HG03039 (cell line): ENCODE data around the gene PPP2R2C.

ENCODE experiments used
- ATAC-seq: cut with Tn5 transposase; IDR thresholded peaks from one replicate; pipeline ENCODE4 v1.9.1; 2021; ENCODE audit warnings: mild to moderate bottlenecking, moderate library complexity; ENCODE audit not compliant: unreplicated experiment

The PPP2R2C gene

DNA sequence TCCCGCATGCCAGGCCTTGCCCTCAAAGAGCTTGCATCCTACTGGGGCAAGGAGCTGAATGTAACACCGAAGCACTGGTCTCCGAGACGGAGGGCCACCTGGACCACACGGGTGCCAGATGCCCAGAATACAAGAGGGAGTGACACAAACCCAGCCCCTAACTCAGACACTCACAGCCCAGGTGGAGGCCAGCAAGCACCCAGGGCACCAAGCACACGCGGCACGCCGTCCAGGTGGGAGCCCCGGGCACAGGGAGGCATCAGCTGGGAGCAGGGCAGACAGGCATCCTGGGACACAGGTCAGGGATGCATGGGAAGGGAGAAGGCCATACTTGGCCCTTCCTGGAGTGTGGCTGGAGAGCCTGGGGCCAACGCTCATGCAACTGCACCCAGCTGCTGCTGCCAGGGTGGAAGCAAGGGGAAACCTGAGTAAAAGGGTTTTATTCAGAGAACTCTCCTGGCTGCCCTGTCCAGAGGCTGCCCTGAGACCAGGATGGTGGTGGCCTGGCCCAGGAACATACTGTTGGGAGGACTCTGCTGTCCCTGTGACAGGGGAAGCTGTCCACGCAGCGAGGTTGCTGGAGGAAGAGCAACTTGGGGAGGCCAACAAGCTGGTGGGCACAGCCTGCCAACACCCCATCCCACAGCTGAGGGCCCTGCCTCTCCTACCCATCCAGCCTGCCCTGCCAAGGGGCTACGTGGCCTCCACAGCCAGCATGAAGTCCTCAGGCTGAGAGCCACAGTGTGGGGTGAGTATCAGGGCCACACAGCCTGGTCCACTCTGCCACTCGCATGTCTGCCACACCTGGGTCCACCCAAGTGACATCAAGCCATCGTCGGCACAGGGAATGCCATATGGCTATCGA, 22.2 kb upstream of the PPP2R2C start:
- ATAC-seq, result no peak

DNA sequence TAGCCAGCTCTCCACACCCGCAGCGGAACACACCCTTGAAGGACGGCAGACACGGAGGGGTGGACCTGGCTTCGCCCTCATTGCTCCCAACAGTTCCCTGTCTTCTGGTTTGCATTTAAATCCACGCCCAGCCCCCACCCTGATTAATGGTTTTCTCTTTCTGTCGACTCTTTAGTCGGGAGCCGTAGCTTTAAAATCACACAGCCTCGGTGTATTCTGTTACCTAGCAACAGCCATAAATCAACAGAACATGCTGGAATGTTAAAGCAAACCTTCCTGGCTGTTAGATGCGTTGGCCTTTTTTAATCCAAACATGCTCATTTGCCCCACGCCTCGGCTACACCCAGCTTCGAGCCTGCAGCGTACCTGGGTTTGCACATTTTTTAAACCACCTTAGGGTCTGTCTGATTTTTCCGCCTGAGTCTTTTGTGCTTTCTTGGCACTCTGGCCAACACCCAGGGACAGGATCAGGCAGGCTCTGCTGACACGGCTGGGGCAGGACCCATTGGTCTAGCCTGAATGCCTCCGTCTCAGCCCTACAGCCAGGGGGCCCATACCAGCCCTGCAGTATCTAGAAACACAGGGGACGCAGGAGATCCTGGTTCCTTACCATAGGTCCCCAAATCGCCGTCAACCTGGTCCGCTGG, 21.4 kb upstream of the PPP2R2C start:
- ATAC-seq, result no peak

DNA sequence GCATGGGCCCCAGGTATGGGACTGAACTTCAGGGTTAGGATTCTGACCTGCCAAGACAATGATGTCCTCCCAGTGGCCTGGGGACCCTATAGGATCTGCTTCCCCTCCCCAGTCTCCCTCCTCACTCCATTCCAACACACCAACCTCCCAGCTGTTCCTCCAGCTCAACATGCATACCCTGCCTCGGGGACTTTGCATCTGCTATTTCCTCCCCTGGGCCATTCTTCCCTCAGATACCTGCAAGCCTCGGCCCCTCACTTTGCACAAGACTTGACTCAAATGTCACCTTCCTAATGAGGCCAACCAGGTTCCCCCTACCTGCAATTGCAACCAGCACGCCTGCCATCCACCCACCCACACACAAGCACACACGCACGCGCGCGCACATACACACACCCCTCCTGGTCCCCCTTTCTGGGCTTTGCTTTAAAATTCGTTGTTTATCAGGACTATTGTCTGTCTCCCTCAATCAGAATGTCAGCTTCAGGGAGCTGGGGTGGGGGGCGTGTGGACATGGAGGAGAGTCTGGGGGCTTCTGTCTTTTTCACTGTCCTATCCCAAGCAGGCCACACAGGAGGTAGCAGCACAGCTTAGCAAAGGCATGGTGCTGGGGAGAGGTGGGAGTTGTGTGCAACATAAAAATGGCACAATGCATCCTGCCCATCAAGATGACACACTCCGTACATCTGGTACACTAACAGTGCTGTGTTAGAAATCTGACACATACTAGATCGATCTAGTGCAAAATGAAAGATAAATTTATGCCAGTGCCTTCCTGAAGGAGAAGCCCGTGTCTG, 20.6 kb upstream of the PPP2R2C start:
- ATAC-seq, result no peak

DNA sequence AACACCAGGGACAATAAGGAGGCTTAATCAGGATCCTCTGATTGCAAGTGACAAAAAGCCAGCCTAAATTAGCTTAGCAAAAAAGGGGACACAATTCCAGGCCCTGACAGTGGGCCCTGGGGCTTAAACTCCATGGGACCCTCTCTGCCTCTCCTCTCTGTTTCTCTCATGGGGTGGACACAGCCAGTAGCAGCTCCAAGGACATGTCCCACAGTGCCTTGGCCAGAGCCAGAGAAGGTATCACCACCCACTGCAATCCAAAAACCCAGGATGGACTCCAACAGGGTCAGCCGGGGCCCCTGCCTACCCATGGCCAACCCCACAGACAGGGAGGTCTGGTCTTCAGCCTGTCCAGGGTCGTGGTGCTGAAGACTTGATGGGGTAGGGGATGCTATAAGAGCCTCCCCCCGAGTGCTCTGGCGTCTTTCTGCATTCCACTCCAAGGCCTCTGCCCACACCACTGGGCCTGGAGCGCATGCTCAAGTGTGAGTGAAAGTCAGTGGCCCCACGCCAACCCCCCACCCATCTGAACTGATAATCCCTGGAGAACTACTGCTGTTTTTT, 19.7 kb upstream of the PPP2R2C start:
- ATAC-seq, result no peak

DNA sequence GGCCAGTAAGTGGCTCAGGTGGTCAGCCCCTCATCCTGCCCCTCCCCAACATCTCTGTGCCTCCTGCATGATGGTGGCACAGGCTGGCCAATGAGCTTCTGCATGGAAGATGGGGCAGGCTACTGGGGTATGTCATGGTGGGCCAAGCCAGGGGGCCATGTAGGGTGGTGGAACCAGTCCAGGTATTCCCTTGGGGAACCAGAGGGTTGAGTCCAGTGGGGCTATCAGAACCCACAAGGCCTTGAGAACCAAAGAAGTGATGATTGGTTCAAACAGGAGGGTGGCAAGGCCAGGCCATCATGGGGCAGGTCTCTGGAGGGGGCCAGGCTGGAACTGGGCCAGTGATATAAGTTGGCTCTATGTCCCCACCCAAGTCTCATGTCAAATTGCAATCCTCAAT, 18.8 kb upstream of the PPP2R2C start:
- no peak for ATAC-seq

DNA sequence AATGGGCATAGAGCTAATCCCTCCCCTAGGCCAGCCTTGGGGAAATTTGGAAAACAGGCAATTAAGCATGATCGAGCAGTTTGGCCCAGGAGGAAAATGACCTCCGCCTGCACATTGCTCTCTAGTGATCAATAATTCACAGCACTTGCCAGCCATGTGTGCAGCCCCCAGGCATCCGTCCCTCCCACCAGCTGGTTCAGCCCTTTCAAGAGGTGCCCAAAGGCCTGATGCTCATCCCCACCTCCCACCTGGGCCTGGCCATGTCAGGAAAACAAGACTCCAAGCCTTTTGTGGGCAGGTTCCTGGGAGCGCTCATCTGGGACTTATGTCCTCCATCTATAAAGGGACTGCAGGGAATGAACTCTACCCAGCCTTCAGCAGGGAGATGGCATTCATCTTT, 17.5 kb upstream of the PPP2R2C start:
- ATAC-seq, result no peak

DNA sequence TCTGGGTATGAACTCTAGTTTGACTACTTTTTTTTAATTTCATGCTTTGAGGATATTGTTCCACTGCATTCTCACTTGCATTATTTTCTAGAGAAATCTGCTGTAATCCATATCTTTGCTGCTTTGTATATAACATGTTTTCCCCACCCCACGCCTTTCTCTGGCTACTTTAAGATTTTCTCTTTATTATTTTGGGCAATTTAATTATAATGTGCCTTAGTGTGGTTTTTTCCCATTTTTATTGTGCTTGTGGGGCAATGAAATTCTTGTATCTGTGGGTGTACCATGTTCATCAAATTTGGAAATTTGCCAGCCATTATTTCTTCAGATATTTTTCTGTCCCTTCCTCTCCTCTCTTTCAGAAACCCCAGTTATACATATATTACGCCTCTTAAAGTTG, 15.1 kb upstream of the PPP2R2C start:
- no peak for ATAC-seq

DNA sequence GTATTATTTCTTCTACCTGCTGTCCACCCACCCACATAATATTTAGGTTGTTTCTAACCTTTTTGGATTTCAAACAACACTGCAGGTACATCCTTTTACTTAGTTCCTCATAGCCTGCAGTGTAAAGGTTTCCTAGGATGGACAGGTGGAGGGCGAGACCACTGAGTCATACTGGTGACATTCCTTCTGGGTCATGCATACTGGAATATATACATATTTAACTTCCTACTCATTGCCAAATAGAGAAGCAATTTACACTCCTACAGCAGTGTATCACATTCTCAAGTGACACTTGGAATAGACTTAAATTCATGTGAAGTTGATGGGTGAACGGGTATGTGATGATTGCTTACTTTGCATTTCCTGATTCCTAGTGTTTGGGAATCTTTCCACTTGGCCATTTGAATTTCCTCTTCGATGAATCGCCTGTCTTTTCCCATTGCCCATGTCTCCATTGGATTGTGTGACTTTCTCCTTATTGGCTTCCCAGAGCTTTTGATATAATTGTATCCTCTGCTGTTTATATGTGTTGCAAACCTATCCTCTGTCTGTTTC, 8.2 kb upstream of the PPP2R2C start:
- ATAC-seq, result no peak

DNA sequence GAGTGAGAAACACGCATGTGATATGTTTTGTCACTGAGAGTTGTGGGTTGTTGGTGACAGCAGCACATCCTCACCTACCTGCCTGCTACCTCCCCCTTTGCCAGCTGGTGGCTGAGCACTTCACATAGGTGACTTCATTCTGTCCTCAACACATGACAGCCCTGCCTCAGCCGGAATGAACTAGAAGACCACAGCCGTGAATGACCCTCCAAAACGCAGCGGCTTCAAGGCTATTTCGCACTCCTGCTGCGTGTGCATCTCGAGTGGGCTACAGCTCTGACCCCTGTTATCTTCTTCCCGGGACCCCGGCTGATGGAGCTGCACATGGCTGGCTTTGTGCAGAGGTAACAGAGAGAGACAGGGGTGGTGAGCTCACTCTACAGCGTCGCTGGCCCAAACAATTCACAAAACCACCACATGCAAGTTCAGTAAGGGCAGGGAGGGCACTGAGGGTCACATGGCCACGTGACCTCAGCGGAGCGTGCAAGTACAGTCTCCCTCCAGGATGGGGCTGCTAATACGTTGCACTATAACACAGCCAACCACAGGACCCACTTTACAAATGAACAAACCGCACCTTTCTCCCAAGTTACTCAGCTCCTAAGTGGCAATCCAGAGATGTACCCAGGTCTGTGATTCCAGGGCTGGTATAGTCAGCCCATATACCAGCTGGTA, 6.3 kb upstream of the PPP2R2C start:
- no peak for ATAC-seq

DNA sequence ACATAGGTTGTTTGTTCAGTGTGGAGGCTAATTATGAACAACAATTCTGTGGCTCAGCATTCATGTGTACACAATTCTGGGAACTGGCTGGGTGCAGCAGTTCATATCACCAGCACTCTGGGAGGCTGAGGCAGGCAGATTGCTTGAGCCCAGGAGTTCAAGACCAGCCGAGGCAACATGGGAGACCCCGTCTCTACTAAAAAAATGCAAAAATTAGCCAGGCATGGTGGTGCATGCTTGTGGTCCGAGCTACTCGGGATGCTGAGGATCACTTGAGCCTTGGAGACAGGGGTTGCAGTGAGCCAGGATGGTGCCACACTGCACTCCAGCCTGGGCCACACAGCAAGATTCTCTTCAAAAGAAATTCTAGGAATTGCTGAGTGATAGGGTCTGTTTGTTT, 4.5 kb upstream of the PPP2R2C start:
- ATAC-seq, result no peak

DNA sequence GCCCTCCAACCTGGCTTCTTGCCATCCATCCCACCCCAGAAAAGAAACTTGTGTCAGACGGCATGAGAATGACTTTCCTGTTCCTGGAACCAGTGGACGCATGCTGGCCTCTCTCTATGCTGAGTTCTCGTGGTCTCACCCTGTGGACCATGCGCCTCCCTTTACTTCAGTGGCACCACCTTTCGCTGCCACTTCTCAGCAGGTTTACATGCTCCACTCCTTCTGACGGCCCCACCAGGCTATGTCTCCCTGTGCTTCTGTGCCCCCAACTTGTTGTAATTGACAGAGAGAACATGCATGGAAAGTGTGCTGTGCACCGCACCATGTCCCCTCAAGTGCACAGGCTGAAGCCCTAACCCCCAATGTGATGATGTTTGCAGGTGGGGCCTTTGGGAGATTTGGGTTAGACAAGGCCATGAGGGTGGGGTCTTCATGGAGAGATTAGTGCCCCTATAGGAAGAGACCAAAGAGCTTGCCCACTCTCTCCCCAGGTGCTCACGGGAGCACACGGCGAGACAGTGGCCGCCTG, 3.1 kb upstream of the PPP2R2C start:
- no peak for ATAC-seq

DNA sequence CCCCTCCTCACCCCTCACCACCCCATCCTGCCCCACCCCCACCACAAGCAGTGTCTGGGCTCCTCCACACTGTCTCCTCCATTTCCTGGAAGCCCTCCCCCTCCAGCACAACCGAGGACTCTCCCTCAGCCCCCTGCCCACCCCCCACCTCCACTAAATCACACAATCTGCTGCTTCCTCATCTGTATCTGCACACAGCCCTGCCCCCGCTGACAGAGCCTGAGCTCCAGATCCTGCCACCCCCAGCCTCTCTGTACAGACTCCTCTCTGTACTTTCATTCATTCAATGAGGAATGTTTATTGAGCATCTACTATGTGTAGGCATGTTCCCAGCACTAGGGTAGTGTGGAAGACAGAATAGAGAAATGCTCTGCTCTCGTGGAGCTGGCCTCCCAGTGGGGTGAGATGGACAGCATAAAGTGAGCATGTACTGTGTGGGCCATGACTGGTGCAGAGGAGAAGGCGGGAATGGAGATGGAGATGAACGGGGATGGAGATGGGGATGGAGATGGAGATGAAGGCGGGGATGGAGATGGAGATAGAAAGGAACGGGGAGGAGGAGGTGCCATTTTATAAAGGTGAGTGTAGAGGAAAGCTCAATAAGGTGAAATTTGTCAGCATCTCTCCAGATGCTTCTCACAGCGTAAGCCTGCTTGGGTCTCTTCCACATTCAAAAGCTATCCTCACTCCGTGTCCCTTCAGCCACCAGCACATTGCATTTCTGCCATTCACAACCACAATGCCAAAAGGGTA, 2.5 kb upstream of the PPP2R2C start:
- no peak for ATAC-seq

DNA sequence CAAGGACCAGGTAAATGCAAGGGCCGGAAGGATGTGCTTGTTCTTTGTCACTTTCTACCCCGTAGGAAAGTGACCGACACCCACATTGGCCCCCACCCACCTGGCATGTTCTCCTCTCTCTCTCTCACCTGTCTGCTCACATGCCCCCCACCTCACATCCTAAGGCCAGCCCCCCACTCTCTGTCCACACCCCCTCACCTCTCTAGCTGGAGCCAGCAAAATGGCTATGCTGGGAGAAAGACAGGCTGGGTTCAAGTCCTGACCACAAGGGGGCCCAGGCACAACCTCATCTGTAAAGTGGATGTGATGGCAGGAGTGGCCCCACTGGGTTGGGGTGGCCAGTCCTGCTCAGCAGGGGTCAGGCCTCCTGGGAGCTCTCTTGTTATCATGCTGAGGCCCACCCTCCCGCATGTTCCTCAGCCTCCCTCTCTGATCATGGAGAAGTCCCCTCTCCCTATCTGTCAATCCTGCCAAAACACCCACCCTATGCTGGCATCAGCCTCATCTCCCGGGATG, 1.7 kb upstream of the PPP2R2C start:
- no peak for ATAC-seq

DNA sequence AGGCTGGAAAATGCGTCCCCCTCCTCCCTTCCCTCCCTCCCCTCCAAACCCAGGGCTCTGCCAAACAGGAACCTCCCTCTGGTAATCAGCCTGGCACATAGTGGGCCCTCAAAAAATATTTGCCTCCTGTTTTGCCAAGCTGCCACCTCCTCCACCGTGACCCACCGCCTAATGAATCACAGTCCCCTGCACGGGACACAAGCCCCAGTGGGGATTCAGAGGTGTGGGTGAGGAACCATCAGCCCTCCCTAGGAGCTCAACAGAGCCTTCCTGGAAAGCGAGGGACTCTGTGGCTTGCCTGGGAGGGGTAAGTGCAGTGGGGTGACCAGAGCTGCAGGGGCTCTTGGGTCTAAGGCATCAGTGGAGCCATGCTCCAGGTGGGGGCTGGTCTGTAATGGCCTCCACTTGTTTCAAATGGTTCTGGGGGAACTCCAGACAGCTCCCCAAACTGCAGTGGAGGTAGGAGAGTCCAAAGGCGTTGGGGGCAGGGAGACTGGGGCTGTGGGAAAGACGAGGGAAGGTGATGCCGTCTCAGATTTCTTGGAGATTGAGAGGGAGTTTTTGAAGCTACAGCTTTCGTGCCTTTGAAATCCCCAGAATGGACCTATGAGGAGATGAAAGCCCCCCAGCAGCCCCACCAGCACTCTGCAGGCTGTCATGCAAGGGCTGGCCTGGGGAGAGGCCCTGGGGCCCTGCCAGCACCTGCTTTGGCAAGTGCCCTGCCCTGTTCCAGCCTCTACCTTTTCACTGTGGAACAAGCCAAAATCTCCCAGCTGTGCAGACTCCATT, 1.0 kb upstream of the PPP2R2C start:
- no peak for ATAC-seq

DNA sequence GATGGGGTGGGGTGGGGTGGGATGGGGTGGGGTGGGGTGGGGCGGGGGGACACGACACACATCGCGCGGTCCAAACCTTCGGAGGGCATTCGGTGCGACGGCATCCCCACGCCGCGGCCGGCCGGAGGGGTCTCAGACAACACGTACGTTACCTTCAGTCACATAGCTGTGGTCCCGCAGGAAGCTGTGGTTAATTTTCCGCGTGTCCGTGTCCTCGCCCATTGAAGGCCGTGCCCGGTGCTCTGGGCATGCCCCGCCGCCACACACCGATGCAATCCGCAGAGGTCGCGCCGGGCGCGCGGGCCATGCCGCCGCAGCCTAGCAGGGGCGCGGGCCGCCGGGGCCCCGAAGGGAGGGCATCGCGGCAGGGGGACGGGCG, 417 bp downstream of the PPP2R2C start:
- no peak for ATAC-seq

DNA sequence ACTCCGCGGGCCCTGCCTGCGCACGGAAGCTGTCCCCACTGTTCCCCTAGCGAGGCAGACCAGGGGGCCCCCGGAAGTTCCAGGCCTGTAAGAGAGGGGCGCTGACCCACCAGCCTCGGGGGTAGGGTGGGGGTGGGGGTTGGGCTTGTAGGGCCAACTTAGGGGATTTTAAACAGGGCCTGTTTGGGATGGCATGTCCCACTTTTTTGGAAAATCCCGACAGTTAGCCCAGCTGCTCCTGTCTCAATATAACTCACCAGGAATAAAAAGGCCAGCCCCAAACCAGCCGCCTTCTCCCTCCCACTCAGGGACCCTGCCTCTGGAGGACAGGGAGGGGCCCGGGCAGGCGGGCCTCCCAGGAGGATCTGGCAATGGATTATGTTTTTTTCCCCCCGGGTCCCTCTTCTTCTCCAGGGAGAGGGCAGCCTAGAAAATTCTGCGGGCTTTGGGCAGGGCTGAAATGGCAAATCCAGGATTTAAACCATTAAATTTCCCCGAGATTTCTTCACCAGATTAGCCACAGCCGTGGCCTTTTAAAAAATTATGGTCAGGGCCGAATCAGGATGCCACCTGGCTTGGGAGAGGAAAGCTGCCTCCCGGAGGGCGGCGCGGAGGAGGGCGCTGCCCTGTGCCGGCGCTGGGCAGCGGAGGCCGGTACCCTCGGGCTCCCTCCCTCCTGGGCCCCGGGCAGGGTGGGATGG, 957 bp downstream of the PPP2R2C start:
- ATAC-seq, result no peak

DNA sequence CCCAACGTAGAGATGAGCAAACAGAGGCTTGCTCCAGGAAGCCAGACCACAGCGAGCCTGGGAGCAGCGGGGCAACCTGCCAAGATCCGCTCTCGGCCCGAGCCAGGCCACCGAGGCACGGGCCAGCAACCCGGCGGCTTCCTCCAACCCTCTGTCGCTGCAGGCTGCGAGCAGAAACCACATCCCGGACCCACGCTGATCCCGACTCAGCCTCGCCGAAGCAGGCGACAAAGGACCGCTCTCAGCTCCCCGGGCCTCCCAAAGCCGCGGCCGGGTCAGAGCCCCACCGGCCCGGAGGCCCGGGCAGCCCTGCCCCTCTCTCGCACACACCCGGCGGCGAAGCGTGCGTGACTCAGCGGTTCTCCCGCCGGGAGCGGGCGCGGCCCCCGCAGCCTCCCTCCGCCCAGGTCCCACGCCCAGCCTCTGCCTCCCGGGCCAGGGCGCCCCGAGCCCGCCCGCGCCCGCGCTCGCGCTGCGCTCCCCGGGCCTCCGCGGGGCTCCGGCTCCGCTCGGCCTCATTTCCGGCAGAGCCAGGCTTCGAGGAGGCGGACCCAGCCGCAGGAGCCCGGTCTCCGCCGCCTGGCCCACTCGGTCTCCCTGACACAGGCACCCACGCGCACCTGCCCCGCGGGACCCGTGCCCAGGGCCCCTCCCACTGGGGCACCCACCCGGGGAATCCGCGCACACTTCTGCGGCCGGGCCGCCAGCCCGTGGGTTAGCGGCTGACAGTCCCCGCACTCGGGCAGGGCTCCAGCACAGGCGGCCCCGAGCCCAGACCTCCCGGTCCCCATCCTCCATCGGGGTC, 1.7 kb downstream of the PPP2R2C start:
- no peak for ATAC-seq
